Measurements from ENCODE around the gene LRRC17. TPM values are rescaled to one million over a fixed set of nuclear protein-coding genes. Genes with fewer than 3 reads are reported as not detected.

Gene LRRC17
- total and polyA plus RNA-seq, 2 experiments from 2014 or later, result 20.4 to 40.8 TPM

- Histone ChIP-seq H3K27me3 (no peaks in the 10 kb centered on the region), H3K9me3 (ENCODE audit: low read depth) (no peaks in the 10 kb centered on the region), H4K20me1 (ENCODE audit: insufficient read depth, poor library complexity, severe bottlenecking) (no peaks in the 10 kb centered on the region), H3K4me2 (no peak overlapping the region), H3K4me1 (ENCODE audit: insufficient read depth) (peaks cover 11% of the 10 kb centered on the region), H3K27ac (no peak overlapping the region), H2AFZ (no peak overlapping the region), H3K79me2 (no peaks in the 10 kb centered on the region), H3K9me2 (replicated peaks; ENCODE audit: insufficient read depth) (no peaks in the 10 kb centered on the region), H3K4me3 (no peak overlapping the region), H3K36me3 (replicated peaks; ENCODE audit: insufficient read depth, low read depth) (no peaks in the 10 kb centered on the region)
- TF ChIP-seq EZH2phosphoT487 (IDR thresholded peaks at IDR 0.05; ENCODE audit: low read depth, severe bottlenecking, unreplicated experiment), result no peak
- TF ChIP-seq CTCF (IDR thresholded peaks at IDR 0.05; ENCODE audit: poor library complexity), result no peak
- no peak for TF ChIP-seq EZH2 (IDR thresholded peaks at IDR 0.05; ENCODE audit: borderline replicate concordance)
- DNase-seq (ENCODE audit: low spot score), result no peak
- 94% methylated on average over 5 of the region's 5 CpGs for WGBS (ENCODE audit: low lambda C conversion rate, missing lambda C conversion rate)
Measured at GRCh38 chr7:102869195-102869594, 43.6 kb upstream of the LRRC17 start.

- no peak for TF ChIP-seq CTCF (IDR thresholded peaks at IDR 0.05; ENCODE audit: poor library complexity)
- TF ChIP-seq EZH2phosphoT487 (IDR thresholded peaks at IDR 0.05; ENCODE audit: low read depth, severe bottlenecking, unreplicated experiment), result no peak
Measured at GRCh38 chr7:102872460-102872859, 40.3 kb upstream of the LRRC17 start.

GRCh38 chr7:102873470-102874165 lies 39.2 kb upstream of the LRRC17 start:
- no peaks in the 10 kb centered on the region for H3K9me2 ChIP-seq (replicated peaks; ENCODE audit: insufficient read depth)
- no peaks in the 10 kb centered on the region for H3K9me3 ChIP-seq (ENCODE audit: low read depth)
- 91% methylated on average over 4 of the region's 4 CpGs for WGBS (ENCODE audit: low lambda C conversion rate, missing lambda C conversion rate)
- no peaks in the 10 kb centered on the region for H4K20me1 ChIP-seq (ENCODE audit: insufficient read depth, poor library complexity, severe bottlenecking)
- H2AFZ ChIP-seq, result no peak overlapping the region
- TF ChIP-seq EZH2phosphoT487 (IDR thresholded peaks at IDR 0.05; ENCODE audit: low read depth, severe bottlenecking, unreplicated experiment) (no peak), CTCF (IDR thresholded peaks at IDR 0.05; ENCODE audit: poor library complexity) (no peak), EZH2 (IDR thresholded peaks at IDR 0.05; ENCODE audit: borderline replicate concordance) (no peak)
- H3K4me1 ChIP-seq (ENCODE audit: insufficient read depth), result peaks cover 8% of the 10 kb centered on the region
- DNase-seq (ENCODE audit: low spot score), result no peak
- peak overlapping the region; percentile 89 for H3K27ac ChIP-seq
- no peak overlapping the region for H3K4me2 ChIP-seq
- H3K36me3 ChIP-seq (replicated peaks; ENCODE audit: insufficient read depth, low read depth), result no peaks in the 10 kb centered on the region
- H3K79me2 ChIP-seq, result no peaks in the 10 kb centered on the region
- H3K27me3 ChIP-seq, result no peaks in the 10 kb centered on the region
- H3K4me3 ChIP-seq, result no peak overlapping the region

More at GRCh38 chr7:102872460-102872859, 40.3 kb upstream of the LRRC17 start:
- no peaks in the 10 kb centered on the region for H3K9me3 ChIP-seq (ENCODE audit: low read depth)
- H3K79me2 ChIP-seq, result no peaks in the 10 kb centered on the region
- no peak overlapping the region for H2AFZ ChIP-seq
- 89% methylated on average over 2 of the region's 2 CpGs for WGBS (ENCODE audit: low lambda C conversion rate, missing lambda C conversion rate)
- no peak for DNase-seq (ENCODE audit: low spot score)
- H3K27me3 ChIP-seq, result no peaks in the 10 kb centered on the region
- no peak overlapping the region for H3K4me3 ChIP-seq
- peaks cover 8% of the 10 kb centered on the region for H3K4me1 ChIP-seq (ENCODE audit: insufficient read depth)
- H3K36me3 ChIP-seq (replicated peaks; ENCODE audit: insufficient read depth, low read depth), result no peaks in the 10 kb centered on the region
- no peak overlapping the region for H3K27ac ChIP-seq
- H3K4me2 ChIP-seq, result no peak overlapping the region
- H3K9me2 ChIP-seq (replicated peaks; ENCODE audit: insufficient read depth), result no peaks in the 10 kb centered on the region
- no peaks in the 10 kb centered on the region for H4K20me1 ChIP-seq (ENCODE audit: insufficient read depth, poor library complexity, severe bottlenecking)
